PC-9 (cell line): ENCODE measurements around the gene RBCK1. TPM values are rescaled to one million over a fixed set of nuclear protein-coding genes. Genes with fewer than 3 reads are reported as not detected.

ENCODE experiments used
- BruUV-seq: library from RNA; stranded (reverse); fragments of 400-500 nt; replicated peaks from 2 replicates; lab custom pipeline; 2021; lab: Mats Ljungman, UMichigan
- CTCF ChIA-PET: fragments of 300-600 bp; sonication (Branson Sonifier 250); formaldehyde crosslinking; loops from one replicate; lab custom pipeline; 2022; ENCODE audit warnings: antibody characterized with exemption; lab: Charles Lee
- POLR2A ChIA-PET: fragments of 300-600 bp; sonication (Branson Sonifier 250); formaldehyde crosslinking; loops from one replicate; lab custom pipeline; 2022; ENCODE audit warnings: antibody characterized with exemption; ENCODE audit not compliant: unreplicated experiment; lab: Charles Lee
- DNase-seq, 2 experiments: peaks; one replicate each; pipeline versions ENCODE4 v3.0.0 to v3.0.0-alpha.2; 2015 to 2022; ENCODE audit warnings: mixed read lengths in 1 of 2
- H2AFZ ChIP-seq: fragments of 200-600 bp; sonication (generic); 2 replicates; pipeline ENCODE4 v1.8.1; 2017; ENCODE audit warnings: antibody characterized with exemption
- H3F3A ChIP-seq: fragments of 200-600 bp; sonication (generic); 2 replicates; pipeline ENCODE4 v1.8.1; 2017; ENCODE audit warnings: antibody characterized with exemption, mild to moderate bottlenecking, low read depth; ENCODE audit not compliant: insufficient read depth
- H3K27ac ChIP-seq: fragments of 200-600 bp; sonication (generic); 2 replicates; pipeline ENCODE4 v1.6.1; 2016; ENCODE audit warnings: mixed run types
- H3K27me3 ChIP-seq: fragments of 200-600 bp; sonication (generic); 2 replicates; pipeline ENCODE4 v1.6.1; 2016; ENCODE audit warnings: low read depth, mixed run types; ENCODE audit not compliant: insufficient read depth
- H3K36me3 ChIP-seq: fragments of 200-600 bp; sonication (generic); 2 replicates; pipeline ENCODE4 v1.6.1; 2016; ENCODE audit warnings: low read depth, mixed run types
- H3K4me1 ChIP-seq: fragments of 200-600 bp; sonication (generic); replicated peaks from 2 replicates; pipeline ENCODE4 v1.6.1; 2016; ENCODE audit warnings: mixed run types; ENCODE audit not compliant: insufficient read depth
- H3K4me2 ChIP-seq: fragments of 200-600 bp; sonication (generic); 2 replicates; pipeline ENCODE4 v1.6.1; 2017; ENCODE audit warnings: mixed run types
- H3K4me3 ChIP-seq: fragments of 200-600 bp; sonication (generic); 2 replicates; pipeline ENCODE4 v1.6.1; 2016; ENCODE audit warnings: mixed run types
- H3K79me2 ChIP-seq: fragments of 200-600 bp; sonication (generic); 2 replicates; pipeline ENCODE4 v1.6.1; 2017; ENCODE audit warnings: low read depth, mixed run types
- H3K9me2 ChIP-seq: fragments of 200-600 bp; sonication (generic); 2 replicates; pipeline ENCODE4 v1.8.1; 2017; ENCODE audit warnings: mild to moderate bottlenecking; ENCODE audit not compliant: insufficient read depth
- H3K9me3 ChIP-seq: fragments of 200-600 bp; sonication (generic); 2 replicates; pipeline ENCODE4 v1.8.1; 2016; ENCODE audit warnings: low read depth; ENCODE audit not compliant: insufficient read depth
- H4K20me1 ChIP-seq: fragments of 200-600 bp; sonication (generic); 2 replicates; pipeline ENCODE4 v1.8.1; 2017; ENCODE audit not compliant: insufficient read depth
- CTCF ChIP-seq: fragments of 200-600 bp; sonication (generic); conservative IDR thresholded peaks from 2 replicates; pipeline ENCODE4 v1.6.1; 2017; ENCODE audit warnings: mixed run types, antibody characterized with exemption, mild to moderate bottlenecking, moderate library complexity
- EZH2 ChIP-seq: fragments of 200-600 bp; sonication (generic); IDR thresholded peaks from 2 replicates; pipeline ENCODE4 v1.8.0; 2017; ENCODE audit warnings: antibody characterized with exemption, low read depth
- intact Hi-C: fragments of 100-400 bp; cut with micrococcal nuclease; formaldehyde crosslinking; loops from one replicate; pipeline ENCODE4 v1.10.0; 2022; ENCODE audit not compliant: unreplicated experiment
- total RNA-seq: library from RNA; stranded (reverse); gene quantifications from 2 replicates; pipeline ENCODE4 v1.2.3, GENCODE V29; 2021

The RBCK1 gene
- total RNA-seq, 1 experiment from 2014 or later: 176 TPM

- BruUV-seq: no TSS peak
- no peak for TF ChIP-seq EZH2
- TF ChIP-seq CTCF: no peak
- Histone ChIP-seq H3K36me3 (no peaks in the 10 kb centered on the region), H3F3A (no peaks in the 10 kb centered on the region; the same call in 1 of the 2 replicates), H3K4me3 (no peak overlapping the region), H3K27me3 (peaks cover 8% of the 10 kb centered on the region; the same call in 1 of the 2 replicates), H3K79me2 (no peaks in the 10 kb centered on the region), H3K27ac (no peak overlapping the region), H3K9me3 (peaks cover 5% of the 10 kb centered on the region), H4K20me1 (no peaks in the 10 kb centered on the region), H3K4me1 (no peaks in the 10 kb centered on the region), H2AFZ (no peak overlapping the region), H3K9me2 (no peaks in the 10 kb centered on the region), H3K4me2 (no peak overlapping the region)
- intact Hi-C loops: no loop called here
- POLR2A ChIA-PET: no interaction called here
- DNase-seq: no peak
- CTCF ChIA-PET: no interaction called here
Observed at GRCh38 chr20:467755-468154, 59.7 kb downstream of the RBCK1 start.

DNA sequence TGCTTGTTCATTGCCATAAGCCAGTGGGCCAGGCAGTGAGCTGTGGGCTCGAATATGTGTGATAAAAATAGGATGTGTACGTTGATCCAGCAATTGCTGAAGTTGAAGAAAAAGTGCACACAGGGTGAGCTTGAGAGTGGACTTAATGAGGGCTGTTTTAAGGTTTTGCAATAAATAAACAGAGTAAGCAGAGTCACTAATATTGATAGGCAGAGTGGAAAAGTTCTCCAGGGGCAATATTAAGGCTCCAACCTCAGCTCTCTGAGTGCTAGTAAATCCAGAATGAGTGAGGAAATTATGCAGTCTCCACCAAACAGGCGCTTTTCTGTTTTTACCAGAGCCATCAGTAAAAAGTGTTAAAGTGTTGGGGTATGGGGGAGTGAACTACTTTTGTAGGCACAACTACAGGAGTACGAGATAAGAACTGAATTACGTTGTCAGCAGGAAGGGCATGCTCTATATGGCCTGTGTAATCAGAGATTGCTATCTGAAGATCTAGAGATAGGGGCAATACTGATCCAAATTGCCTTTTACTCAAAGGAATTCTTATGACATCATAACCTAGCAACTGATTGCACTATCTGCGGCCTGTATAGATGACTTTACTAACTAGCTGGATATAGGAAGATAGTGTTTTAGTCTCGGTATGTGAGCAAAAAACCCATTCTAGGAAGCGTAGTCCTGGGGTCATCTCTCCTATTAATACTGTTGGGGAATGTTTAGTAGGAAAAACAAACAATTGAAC, 61.8 kb downstream of the RBCK1 start:
- peaks cover 8% of the 10 kb centered on the region; the same call in 1 of the 2 replicates for H3K27me3 ChIP-seq
- CTCF ChIA-PET: no interaction called here
- no peaks in the 10 kb centered on the region for H3K79me2 ChIP-seq
- no peak for DNase-seq
- H2AFZ ChIP-seq: no peak overlapping the region
- H3K27ac ChIP-seq: no peak overlapping the region
- POLR2A ChIA-PET: no interaction called here
- H3K4me2 ChIP-seq: no peak overlapping the region
- TF ChIP-seq EZH2 (no peak), CTCF (no peak)
- no peaks in the 10 kb centered on the region for H3K4me1 ChIP-seq
- intact Hi-C loops: no loop called here
- H3K9me3 ChIP-seq: peaks cover 5% of the 10 kb centered on the region
- BruUV-seq: no TSS peak
- no peaks in the 10 kb centered on the region for H4K20me1 ChIP-seq
- H3K36me3 ChIP-seq: no peaks in the 10 kb centered on the region
- H3K9me2 ChIP-seq: no peaks in the 10 kb centered on the region
- no peak overlapping the region for H3K4me3 ChIP-seq
- peaks cover 3% of the 10 kb centered on the region; the same call in 1 of the 2 replicates for H3F3A ChIP-seq

- H4K20me1 ChIP-seq: no peaks in the 10 kb centered on the region
- CTCF ChIA-PET: no interaction called here
- POLR2A ChIA-PET: no interaction called here
Observed at GRCh38 chr20:472137-472846, 64.2 kb downstream of the RBCK1 start.

More at GRCh38 chr20:472137-472846, 64.2 kb downstream of the RBCK1 start:
- Histone ChIP-seq H3K27ac (no peak overlapping the region), H3K36me3 (no peaks in the 10 kb centered on the region), H3K4me1 (no peaks in the 10 kb centered on the region), H3K9me2 (no peaks in the 10 kb centered on the region), H3K27me3 (peaks cover 5% of the 10 kb centered on the region; the same call in 1 of the 2 replicates), H2AFZ (no peak overlapping the region), H3K9me3 (peaks cover 5% of the 10 kb centered on the region), H3F3A (peaks cover 8% of the 10 kb centered on the region; the same call in 1 of the 2 replicates), H3K4me2 (no peak overlapping the region), H3K79me2 (no peaks in the 10 kb centered on the region), H3K4me3 (no peak overlapping the region)
- TF ChIP-seq CTCF (no peak), EZH2 (no peak)
- intact Hi-C loops: no loop called here
- DNase-seq: no peak
- BruUV-seq: no TSS peak
